ENCODE measurements around the gene MACROD2.

Gene MACROD2

DNA sequence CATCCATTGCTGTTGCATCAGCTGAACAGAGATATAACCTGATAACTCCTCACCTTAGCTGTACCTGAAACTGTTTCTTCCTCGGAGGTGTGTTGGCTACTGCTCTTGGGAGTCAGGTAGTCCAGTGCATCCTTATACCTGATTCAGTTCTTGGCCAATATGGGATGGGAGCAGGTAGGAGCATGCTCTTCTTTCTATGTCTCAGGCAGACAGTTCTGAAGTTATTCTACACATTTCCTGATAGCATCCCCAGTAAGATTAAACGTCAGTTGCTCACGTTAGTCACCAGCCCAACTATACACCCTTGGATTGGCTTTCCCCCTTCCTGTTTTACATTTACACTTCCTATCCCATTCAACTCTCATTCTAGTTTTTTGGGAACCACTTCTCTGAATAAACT is 586.4 kb downstream of the MACROD2 start:
- intact Hi-C loops (cut with DNase I) = no loop called here
- no peak for DNase-seq

DNA sequence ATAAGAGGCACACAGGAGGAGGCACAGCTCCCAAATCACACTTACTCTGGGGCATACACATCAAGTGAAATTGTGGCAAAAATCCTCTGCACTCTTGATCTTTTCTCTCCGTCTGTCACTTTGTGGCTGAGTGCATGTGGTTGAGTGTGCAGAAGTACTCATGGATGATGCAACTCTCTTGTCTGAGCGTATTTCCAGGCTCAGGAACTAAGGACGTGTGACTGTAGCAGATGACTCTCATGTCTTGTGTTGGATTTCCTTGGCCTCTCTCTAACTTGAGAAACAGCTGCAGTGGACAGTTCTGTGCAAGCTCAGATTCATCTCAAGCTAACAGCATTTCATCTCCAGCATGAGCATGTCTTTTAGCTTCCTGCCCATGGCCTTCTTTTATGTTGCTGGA is 587.5 kb downstream of the MACROD2 start:
- DNase-seq = no peak
- intact Hi-C loops (cut with DNase I) = no loop called here

DNA sequence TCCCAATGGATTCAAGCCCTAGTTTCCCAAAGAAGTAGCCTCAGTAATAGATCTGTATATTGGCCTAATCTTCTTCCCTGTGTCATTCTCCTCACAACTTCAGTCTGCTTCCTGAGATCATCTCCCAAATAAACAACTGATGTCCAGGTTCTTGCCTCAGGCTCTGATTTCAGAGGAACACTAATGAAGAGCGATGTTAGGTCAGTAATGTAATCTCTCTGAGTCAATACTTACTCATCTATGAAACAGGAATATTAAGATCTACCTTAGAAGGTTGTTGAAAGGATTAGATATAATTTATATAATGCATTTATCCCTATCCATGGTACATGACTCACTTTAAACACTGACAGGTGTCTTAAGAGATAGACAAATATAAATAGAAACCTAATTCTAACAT is 588.1 kb downstream of the MACROD2 start:
- intact Hi-C loops (cut with DNase I) = no loop called here
- DNase-seq = no peak

DNA sequence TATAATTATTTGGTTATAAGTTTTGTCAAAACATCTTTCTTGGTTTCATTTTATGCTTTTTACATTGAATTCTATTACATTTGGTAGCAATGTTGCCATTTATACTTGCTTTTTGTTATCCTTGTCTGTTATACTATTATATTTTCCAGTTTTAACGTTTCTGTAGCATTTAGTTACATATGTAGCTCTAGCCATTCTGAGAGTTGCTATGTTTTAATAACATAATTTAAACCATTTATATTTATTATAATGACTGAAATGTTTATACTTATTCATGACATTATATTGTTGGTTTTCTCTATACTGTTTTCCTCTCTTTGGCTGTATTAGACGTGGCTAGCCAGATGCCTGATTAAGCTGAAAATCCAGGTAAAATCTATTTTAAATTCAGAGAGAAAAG is 594.1 kb downstream of the MACROD2 start:
- intact Hi-C loops (cut with DNase I) = no loop called here
- DNase-seq = no peak

DNA sequence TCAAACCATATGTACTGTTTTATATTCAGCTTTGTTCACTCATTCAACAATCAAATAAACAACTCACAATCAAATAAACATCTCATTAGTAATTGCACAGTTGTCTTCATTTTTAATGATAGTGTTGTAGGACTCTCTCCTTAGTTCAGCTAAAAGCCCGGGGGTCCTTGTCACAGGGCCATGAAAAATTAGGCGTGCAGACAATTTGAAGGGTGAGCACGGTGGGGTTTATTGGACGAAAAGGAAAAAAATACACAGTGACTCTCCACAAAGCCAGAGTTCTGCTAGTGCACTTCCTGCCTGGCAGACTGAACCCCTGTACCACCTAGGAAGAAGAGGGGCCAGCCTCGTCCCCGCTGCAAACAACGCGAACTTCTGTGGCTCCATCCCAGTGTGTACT is 599.7 kb downstream of the MACROD2 start:
- intact Hi-C loops (cut with DNase I) = no loop called here
- DNase-seq = no peak

DNA sequence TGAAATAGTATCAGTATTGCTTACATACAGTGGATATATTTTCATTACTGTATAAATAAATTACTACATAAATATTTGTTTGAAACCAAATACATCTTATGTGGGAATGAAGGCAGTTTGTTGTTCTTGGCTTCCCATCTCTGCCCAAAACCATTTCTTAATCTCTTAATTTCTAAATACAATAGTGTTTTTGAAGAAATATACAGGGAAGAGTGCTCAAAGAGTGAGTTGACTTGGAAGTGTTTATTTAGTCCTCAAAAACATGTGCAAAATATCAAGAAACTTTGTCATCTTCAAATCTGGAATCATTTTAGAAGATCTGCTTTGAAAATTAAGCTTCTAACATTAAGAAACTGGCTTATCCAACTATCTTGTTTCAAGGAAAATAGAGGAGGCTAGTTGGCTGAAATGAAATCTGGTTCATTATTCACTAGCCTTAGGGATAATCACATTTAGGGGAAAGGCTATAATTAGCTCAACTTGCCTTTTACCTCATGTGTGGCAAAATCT is 601.9 kb downstream of the MACROD2 start:
- no peak for DNase-seq
- intact Hi-C loops (cut with DNase I) = no loop called here

DNA sequence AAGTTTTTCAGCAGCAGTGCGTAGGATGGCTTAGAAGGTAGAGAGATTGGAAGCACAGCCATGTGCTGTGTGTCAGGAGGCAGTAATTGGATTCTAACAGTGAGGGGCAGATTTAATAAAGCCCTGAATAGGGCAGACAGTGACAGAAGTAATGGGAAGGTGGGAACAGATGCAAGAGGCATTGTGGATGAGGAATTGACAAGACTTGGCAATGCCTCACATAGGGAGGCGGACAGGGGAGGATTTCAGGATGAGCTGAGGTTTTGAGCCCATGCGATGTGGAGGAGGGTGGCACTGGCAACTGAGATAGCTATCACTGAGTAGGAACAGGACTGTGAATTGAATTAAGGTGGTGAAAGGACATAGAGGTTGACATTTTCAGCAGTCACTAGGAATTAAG is 604.3 kb downstream of the MACROD2 start:
- DNase-seq = peak in 40 of 42 donors; percentile 11 to 89 (median 52)
- intact Hi-C loops (cut with DNase I) = no loop called here

DNA sequence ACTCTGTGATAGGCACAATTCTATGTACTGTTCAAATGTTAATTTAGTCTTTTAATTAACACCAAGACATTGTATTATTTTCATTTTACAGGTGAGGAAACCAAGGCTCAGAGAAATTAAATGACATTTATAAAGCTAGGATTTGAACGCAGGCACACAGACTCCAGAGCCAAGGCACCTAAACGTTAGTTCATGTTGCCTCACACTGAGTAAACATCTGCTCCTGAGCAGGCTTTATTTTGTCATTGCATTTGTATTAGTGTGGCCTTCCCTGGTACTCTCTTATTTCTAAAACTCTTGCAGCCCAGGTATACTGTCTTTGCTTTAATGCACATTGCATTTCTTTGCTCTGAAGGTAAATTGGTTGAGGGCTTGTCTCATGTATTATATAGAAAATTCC is 605.2 kb downstream of the MACROD2 start:
- no peak for DNase-seq
- intact Hi-C loops (cut with DNase I) = no loop called here

DNA sequence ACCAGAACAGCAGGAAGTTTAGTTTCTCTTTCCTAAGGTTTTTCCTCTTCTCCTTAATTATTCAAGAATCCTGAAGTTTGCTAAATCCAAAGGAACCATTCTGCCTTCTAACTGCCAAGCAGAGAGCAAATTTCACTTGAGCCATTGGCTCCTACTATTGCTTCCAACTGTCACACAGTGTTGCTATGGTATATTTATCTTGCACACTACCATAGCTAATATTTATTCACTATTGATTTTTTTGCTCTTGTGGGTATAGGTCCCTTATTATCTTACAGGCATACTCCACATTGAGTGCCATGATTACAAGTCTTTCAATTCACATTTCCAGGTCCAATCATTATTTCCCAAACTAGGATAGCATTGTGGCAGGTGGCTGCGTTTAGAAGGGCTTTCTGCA is 608.8 kb downstream of the MACROD2 start:
- intact Hi-C loops (cut with DNase I) = no loop called here
- DNase-seq = no peak

DNA sequence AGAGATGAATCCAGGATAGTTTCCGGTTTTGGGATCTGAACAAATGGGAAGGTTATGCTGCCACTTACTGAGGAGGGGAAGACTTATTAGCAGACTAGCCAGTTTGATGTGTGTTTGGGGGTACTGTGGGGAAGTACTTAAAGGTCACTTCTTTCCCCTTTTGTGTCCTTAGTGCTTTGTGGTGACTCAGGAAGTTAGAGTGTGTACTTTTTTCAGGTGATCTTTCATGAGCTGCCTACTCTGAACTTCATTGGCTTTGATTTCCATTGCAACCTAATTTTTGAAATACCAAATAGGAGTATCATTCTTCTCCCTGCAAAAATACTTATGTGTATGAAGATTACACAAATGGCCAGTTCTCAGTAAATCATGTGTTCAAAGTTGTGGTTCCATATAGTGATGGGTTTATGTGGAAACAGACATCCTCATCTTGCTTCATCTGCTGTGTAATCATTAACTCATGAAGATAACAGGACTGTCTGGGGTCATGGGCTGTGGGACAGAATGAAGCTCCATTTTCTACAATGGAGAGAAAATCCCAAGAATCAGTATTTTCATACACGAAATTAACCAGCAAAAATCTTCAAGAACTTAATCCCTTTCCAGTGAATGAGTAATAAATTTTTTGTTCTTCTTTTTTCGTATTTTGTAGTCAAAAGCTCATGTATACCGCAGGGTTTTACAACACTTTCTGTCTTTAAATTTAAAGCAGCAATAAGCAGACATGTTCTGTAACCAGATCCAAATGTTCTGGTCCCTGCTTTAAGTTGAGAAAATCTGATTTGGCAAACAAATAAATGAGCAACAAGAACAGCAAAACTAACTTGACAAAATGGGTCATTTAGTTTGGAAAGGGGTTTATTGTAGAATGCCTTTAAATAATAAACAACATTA is 614.3 kb downstream of the MACROD2 start:
- DNase-seq = no peak
- intact Hi-C loops (cut with DNase I) = no loop called here

DNA sequence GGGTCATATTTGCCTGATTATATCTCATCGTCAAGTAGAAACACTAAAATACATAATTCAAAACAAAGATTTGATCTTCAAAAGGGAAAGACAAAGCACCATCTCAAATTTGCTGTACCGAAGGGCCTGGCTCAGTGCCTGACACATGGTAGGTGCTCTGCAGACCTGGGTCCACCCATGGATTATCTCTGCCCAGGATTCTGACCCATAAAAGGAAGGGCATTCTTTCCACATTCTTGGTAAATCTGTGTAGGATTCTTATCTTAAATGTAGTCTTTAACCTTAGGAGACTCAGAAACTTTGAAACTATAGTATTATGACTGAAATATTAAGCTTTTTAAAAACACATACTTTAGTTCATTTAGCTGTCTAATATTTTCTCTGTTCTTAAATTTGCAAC is 616.2 kb downstream of the MACROD2 start:
- no peak for DNase-seq
- intact Hi-C loops (cut with DNase I) = no loop called here

DNA sequence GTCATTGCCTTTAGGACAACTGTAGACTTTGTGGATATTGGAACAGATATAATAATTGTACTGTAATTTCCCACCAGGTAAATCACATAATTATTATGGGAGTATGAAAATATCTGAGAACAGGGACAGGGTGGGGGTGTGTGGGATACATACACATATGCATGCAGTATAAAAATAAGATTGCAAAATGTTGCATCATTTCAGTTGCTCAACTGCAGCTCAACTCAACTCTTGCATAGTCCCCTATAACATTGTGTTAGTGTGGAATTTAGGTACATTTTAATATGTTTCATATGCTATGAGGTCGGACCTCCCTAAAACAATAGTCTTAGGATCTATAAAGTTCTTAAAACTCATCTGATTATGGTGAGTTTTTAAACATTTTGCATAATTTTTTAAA is 617.1 kb downstream of the MACROD2 start:
- intact Hi-C loops (cut with DNase I) = no loop called here
- no peak for DNase-seq

DNA sequence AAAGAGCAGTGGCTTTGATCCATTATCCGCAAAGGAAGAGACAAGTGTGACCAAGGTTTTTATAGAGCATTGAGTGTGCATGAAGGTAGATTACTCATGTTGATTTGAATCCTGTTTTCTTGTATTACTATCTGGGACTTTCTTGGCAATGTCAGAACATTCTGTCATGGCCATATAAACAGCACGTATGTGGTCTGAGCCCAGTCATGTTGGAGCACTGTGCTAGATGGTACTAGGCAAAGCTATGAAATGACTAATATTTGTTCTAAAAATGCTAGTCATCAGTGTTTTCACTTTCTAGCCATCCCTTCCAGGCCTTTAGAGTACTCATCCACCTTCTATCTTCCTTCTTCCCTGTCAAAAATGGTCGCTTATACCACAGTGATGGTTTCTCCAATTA is 620.7 kb downstream of the MACROD2 start:
- intact Hi-C loops (cut with DNase I) = no loop called here
- DNase-seq = no peak

DNA sequence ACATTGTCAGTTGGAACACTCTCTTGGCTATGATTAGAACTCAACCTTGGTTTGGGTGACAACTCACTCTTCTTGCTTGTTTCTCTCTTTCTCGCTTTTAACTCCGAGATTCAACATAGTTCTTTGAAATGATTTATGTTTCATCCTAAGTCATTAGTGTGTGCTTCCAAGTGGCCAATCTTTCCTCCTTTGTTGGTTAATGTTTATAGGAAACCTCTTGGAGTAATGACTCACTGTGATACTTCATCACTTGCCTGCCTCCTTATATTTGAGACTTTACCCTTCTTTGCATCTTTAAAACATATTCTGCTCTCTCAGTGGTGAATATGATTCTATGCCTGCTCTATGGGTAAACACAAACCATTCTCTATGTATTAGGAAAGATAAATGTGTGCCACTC is 621.8 kb downstream of the MACROD2 start:
- intact Hi-C loops (cut with DNase I) = no loop called here
- DNase-seq = no peak

DNA sequence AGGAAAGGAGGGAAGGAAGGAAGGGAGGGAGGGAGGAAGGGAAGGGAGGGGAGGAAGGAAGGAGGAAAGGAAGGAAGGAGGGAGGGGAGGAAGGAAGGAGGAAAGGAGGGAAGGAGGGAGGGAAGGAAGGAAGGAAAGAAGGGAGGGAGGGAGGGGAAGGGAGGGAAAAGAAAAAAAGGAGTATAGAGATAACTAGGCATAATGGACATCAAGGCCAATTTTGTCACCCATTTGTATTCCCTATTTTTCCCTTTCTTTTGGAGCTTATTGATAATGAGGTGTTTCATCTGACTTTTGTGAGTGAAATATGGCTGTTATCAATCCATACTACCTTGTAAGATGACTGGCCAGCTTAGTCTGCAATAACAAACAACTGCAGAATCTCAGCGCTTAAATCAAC is 624.1 kb downstream of the MACROD2 start:
- intact Hi-C loops (cut with DNase I) = no loop called here
- DNase-seq = no peak

DNA sequence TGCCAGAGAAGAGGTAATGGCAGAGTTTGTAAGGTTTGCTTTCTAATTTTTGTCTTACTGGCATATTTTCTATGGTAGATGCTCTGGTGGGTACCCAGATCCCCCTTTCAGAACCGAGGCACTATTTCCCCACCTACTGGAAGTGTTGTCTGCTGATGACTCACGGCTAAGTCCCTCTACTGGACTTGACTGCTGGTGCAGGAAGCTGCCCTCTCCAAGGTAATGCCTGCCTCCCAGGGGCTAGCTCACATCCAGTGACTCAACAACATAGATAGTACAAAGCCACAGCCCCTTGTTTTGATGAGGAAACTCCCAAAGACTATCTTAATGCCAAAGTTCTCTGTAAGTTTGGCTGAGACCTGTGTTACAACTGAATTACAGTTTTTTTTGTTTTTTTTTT is 627.5 kb downstream of the MACROD2 start:
- DNase-seq = no peak
- intact Hi-C loops (cut with DNase I) = no loop called here

DNA sequence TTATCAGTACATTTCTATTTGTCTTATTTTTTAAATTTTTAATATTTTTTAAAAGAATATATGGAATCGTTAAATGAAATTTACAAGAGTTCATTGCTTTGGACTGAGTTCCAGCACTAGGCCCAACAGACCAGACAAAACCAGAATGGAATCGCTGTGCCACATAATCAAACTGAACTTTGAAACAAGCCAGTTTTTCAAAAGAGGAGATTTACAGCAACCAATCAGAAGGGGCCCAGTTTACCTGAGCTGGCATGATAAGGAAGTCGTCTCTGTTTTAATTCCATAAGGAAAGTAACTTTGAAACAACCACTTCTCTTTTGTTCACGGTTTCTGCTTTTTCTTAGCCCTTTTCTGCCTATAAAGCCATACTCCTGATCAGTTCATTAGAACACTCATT is 635.7 kb downstream of the MACROD2 start:
- intact Hi-C loops (cut with DNase I) = no loop called here
- DNase-seq = no peak

DNA sequence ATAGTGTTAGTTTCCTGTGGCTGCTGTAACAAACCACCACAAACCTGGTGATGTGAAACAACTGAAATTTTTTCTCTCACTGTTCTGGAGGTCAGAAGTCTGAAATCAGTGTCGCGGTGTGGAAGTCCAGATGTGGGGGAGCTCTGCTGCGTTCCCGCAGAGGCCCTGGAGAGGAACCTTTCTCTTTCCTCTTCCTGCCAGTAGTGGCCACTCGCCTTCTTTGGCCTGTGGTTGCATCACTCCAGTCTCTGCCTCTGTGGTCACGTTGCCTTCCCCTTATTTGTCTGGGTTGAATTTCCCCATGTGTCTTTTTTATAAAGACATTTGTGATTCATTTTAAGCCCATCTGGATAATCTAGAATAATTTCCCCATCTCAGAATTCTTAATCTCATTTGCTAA is 637.6 kb downstream of the MACROD2 start:
- intact Hi-C loops (cut with DNase I) = no loop called here
- no peak for DNase-seq

DNA sequence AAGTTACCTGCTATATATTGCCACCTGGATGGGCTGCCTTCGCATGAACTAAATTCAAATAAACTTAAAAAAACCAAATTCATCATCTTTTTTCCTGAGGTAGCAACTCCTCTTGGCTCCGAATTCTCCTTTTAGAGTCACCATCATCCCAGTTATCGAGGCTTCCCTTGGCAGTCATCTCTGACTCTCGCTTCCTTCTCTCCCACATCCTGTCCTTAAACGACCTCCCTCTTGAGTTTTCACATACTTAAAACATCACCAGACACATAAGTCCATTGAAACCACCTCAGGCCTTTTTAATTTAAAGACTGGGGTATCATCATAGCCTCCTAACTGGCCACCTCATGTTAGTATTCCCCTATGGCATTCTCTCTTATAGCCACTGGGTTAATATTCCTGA is 638.2 kb downstream of the MACROD2 start:
- intact Hi-C loops (cut with DNase I) = no loop called here
- no peak for DNase-seq

DNA sequence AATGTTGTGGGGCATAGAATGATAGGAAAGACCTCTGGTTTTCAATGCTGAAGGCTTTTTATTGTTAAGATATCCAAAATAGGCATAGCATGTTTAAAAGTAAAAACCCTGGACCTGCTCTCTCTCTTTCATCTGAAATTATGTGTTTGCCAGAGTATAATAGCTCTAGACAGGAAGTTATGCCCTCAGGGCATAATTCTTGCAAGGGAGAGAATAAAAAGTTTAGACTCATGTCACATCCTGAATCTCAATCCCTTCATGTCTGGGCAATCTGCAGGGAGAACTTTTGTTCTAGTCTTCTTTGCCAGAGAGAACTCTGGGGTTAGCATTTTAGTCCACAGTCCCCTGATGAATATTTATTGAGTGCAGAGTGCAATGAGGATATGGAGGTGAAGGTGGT is 639.3 kb downstream of the MACROD2 start:
- no peak for DNase-seq
- intact Hi-C loops (cut with DNase I) = no loop called here

DNA sequence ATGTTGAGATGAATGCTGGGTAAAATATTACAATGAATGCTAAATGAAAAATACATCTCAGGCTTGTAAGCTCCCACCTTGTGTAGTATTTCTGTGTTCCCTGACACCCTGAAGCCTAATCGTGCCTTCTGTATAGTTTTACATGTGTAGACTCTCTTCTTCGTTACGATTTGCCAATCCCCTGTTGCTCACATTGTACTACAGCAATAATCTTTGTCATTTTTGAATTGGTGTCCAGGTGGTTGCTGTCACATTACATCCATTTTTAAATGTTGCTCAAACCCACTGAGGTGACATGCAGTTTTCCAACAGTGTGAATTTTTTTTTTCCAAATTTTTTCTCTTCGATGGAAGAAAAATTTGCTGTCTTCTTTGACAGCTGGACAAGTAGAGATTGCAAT is 642.1 kb downstream of the MACROD2 start:
- no peak for DNase-seq
- intact Hi-C loops (cut with DNase I) = no loop called here

All from head of caudate nucleus (tissue), 42 donors.